Colonic mucosa (tissue), 4 donors: ENCODE data around the gene ORC4. TPM values are rescaled to one million over a fixed set of nuclear protein-coding genes. Genes with fewer than 3 reads are reported as not detected.
A peak's percentile ranks its signal among the peaks of the same experiment; 100 is the strongest.

Source experiments
- DNase-seq: peaks from one replicate; pipeline ENCODE4 v3.0.0-alpha.2; 2020
- H3K27ac ChIP-seq: fragments of 200-600 bp; one replicate; pipeline ENCODE4 v1.8.0; 2021
- H3K27me3 ChIP-seq: fragments of 200-600 bp; one replicate; pipeline ENCODE4 v1.8.0; 2021
- H3K36me3 ChIP-seq: fragments of 200-600 bp; one replicate; pipeline ENCODE4 v1.8.0; 2021
- H3K4me1 ChIP-seq: fragments of 200-600 bp; one replicate; pipeline ENCODE4 v1.8.0; 2021; ENCODE audit warnings: mild to moderate bottlenecking
- H3K4me3 ChIP-seq: fragments of 200-600 bp; one replicate; pipeline ENCODE4 v1.8.0; 2021
- H3K9ac ChIP-seq, 2 donors: one replicate each; pipeline ENCODE4 v1.7.0; 2013; ENCODE audit warnings: control low read depth in 2 of 2, low read depth in 2 of 2, low read length in 2 of 2
- H3K9me3 ChIP-seq: fragments of 200-600 bp; one replicate; pipeline ENCODE4 v1.8.0; 2021
- CTCF ChIP-seq: fragments of 200-600 bp; IDR thresholded peaks from one replicate; pipeline ENCODE4 v1.8.0; 2022; ENCODE audit warnings: antibody characterized with exemption, mild to moderate bottlenecking
- intact Hi-C: fragments of 100-400 bp; cut with DNase I; formaldehyde crosslinking; loops from one replicate; pipeline ENCODE4 v1.14.1; 2022
- total RNA-seq, 2 donors: library from RNA; stranded (reverse); fragmentation: NEBNext Ultra II Directional in 1 of 2; extraction: Animal tissue kit (Norgen Biotek cat#: 25700) in 1 of 2; gene quantifications; one replicate each; pipeline ENCODE4 v1.2.1, GENCODE V29; 2021
- donor health status: healthy.
- donor health status: DM: no; HTN: no; CAD: no.
- donor health status: DM: no; HTN: no; CAD: no.

The ORC4 gene
- total RNA-seq, 2 donors from 2014 or later: 42.0 to 42.3 TPM

GRCh38 chr2:148026573-148026972, 6.0 kb upstream of the ORC4 start:
- Histone ChIP-seq H3K27me3 (no peaks in the 10 kb centered on the region), H3K36me3 (no peaks in the 10 kb centered on the region), H3K9ac (no peak overlapping the region), H3K27ac (no peak overlapping the region), H3K9me3 (no peaks in the 10 kb centered on the region), H3K4me1 (no peaks in the 10 kb centered on the region), H3K4me3 (no peak overlapping the region)
- no peak for DNase-seq
- TF ChIP-seq CTCF: no peak
- intact Hi-C loops: no loop called here

- Histone ChIP-seq H3K4me1 (no peaks in the 10 kb centered on the region), H3K9me3 (no peaks in the 10 kb centered on the region), H3K4me3 (no peak overlapping the region), H3K27ac (no peak overlapping the region), H3K9ac (no peak overlapping the region), H3K36me3 (no peaks in the 10 kb centered on the region), H3K27me3 (no peaks in the 10 kb centered on the region)
- DNase-seq: no peak
- TF ChIP-seq CTCF: no peak
- intact Hi-C loops: no loop called here
Observed at GRCh38 chr2:148023861-148024260, 3.3 kb upstream of the ORC4 start.

GRCh38 chr2:148022882-148023281, 2.3 kb upstream of the ORC4 start:
- no peaks in the 10 kb centered on the region for H3K36me3 ChIP-seq
- intact Hi-C loops: no loop called here
- no peak for DNase-seq
- no peaks in the 10 kb centered on the region for H3K4me1 ChIP-seq
- H3K27ac ChIP-seq: no peak overlapping the region
- no peaks in the 10 kb centered on the region for H3K27me3 ChIP-seq
- H3K4me3 ChIP-seq: no peak overlapping the region
- H3K9ac ChIP-seq: no peak overlapping the region
- no peaks in the 10 kb centered on the region for H3K9me3 ChIP-seq
- TF ChIP-seq CTCF: peak; percentile 4

- Histone ChIP-seq H3K27ac (no peak overlapping the region), H3K9ac (peak overlapping the region in 1 of 2 donors; percentile 88), H3K36me3 (no peaks in the 10 kb centered on the region), H3K4me3 (peak overlapping the region; percentile 65), H3K9me3 (no peaks in the 10 kb centered on the region), H3K27me3 (no peaks in the 10 kb centered on the region), H3K4me1 (no peaks in the 10 kb centered on the region)
- peak; percentile 3 for TF ChIP-seq CTCF
- intact Hi-C loops: no loop called here
- DNase-seq: no peak
Observed at GRCh38 chr2:148022351-148022750, 1.8 kb upstream of the ORC4 start.

GRCh38 chr2:148021886-148022285, 1.3 kb upstream of the ORC4 start:
- H3K9ac ChIP-seq: peak overlapping the region; percentile 88 to 92
- no peak for TF ChIP-seq CTCF
- H3K4me3 ChIP-seq: peak overlapping the region; percentile 65
- intact Hi-C loops: no loop called here
- no peak for DNase-seq
- H3K36me3 ChIP-seq: no peaks in the 10 kb centered on the region
- H3K27ac ChIP-seq: peak overlapping the region; percentile 90
- no peaks in the 10 kb centered on the region for H3K27me3 ChIP-seq
- no peaks in the 10 kb centered on the region for H3K4me1 ChIP-seq
- no peaks in the 10 kb centered on the region for H3K9me3 ChIP-seq
